ENCODE results near the gene OXNAD1.

Gene OXNAD1

DNA sequence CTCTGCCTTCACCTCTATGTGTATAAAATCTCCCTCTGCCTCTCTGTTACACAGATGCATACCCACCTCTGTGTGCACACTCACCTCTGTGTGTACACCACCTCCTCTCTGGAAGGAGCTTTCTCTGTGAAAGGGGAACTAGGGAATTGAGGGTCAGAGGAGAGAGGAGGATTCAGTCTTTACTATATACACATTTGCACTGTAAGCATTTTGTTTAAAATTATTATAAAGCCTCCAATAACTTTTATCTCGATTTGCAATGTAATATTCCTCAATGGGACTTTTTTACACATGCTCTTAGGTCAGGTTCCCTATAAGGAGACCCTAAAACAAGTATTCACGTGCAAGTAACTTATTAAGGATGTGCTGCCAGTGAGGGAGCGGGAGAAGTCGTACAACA, 82.5 kb downstream of the OXNAD1 start:
- ChIA-PET POLR2A (ENCODE audit: low non-redundant PET) (no interaction called here), CTCF (no interaction called here)
- TF ChIP-seq, protein P1, sequence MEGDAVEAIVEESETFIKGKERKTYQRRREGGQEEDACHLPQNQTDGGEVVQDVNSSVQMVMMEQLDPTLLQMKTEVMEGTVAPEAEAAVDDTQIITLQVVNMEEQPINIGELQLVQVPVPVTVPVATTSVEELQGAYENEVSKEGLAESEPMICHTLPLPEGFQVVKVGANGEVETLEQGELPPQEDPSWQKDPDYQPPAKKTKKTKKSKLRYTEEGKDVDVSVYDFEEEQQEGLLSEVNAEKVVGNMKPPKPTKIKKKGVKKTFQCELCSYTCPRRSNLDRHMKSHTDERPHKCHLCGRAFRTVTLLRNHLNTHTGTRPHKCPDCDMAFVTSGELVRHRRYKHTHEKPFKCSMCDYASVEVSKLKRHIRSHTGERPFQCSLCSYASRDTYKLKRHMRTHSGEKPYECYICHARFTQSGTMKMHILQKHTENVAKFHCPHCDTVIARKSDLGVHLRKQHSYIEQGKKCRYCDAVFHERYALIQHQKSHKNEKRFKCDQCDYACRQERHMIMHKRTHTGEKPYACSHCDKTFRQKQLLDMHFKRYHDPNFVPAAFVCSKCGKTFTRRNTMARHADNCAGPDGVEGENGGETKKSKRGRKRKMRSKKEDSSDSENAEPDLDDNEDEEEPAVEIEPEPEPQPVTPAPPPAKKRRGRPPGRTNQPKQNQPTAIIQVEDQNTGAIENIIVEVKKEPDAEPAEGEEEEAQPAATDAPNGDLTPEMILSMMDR (conservative IDR thresholded peaks at IDR 0.05; ENCODE audit: low read depth), result no peak
- no peak overlapping the region for H3K27ac ChIP-seq
- no peak for DNase-seq (ENCODE audit: low spot score)

GRCh38 chr3:16349986-16350596, 85.1 kb downstream of the OXNAD1 start:
- ChIA-PET POLR2A (ENCODE audit: low non-redundant PET) (no interaction called here), CTCF (no interaction called here)
- no peak overlapping the region for H3K27ac ChIP-seq
- TF ChIP-seq, protein P1 (conservative IDR thresholded peaks at IDR 0.05; ENCODE audit: low read depth), result no peak
- no peak for DNase-seq (ENCODE audit: low spot score)

- POLR2A ChIA-PET (ENCODE audit: low non-redundant PET), result no interaction called here
- TF ChIP-seq, protein P1 (conservative IDR thresholded peaks at IDR 0.05; ENCODE audit: low read depth), result no peak
Measured at GRCh38 chr3:16350597-16351318, 85.7 kb downstream of the OXNAD1 start.

GRCh38 chr3:16352428-16352827, 87.4 kb downstream of the OXNAD1 start:
- no peak for DNase-seq (ENCODE audit: low spot score)
- no peak overlapping the region for H3K27ac ChIP-seq
- POLR2A ChIA-PET (ENCODE audit: low non-redundant PET), result no interaction called here
- CTCF ChIA-PET, result interaction anchor here (0.6 kb wide), 1 partner anchor 564 kb away, joined by 3 read pairs; no protein-coding TSS in a partner anchor
- TF ChIP-seq, protein P1 (conservative IDR thresholded peaks at IDR 0.05; ENCODE audit: low read depth), result no peak

More at GRCh38 chr3:16350597-16351318, 85.7 kb downstream of the OXNAD1 start:
- CTCF ChIA-PET, result no interaction called here
- no peak for DNase-seq (ENCODE audit: low spot score)
- H3K27ac ChIP-seq, result peak overlapping the region; percentile 35

- TF ChIP-seq, protein P1 (conservative IDR thresholded peaks at IDR 0.05; ENCODE audit: low read depth), result no peak
- POLR2A ChIA-PET (ENCODE audit: low non-redundant PET), result no interaction called here
- CTCF ChIA-PET, result no interaction called here
- no peak for DNase-seq (ENCODE audit: low spot score)
- no peak overlapping the region for H3K27ac ChIP-seq
Measured at GRCh38 chr3:16354291-16354690, 89.3 kb downstream of the OXNAD1 start.

All from RWPE1 (cell line).